Measurements from ENCODE around the gene RPLP2.

DNA sequence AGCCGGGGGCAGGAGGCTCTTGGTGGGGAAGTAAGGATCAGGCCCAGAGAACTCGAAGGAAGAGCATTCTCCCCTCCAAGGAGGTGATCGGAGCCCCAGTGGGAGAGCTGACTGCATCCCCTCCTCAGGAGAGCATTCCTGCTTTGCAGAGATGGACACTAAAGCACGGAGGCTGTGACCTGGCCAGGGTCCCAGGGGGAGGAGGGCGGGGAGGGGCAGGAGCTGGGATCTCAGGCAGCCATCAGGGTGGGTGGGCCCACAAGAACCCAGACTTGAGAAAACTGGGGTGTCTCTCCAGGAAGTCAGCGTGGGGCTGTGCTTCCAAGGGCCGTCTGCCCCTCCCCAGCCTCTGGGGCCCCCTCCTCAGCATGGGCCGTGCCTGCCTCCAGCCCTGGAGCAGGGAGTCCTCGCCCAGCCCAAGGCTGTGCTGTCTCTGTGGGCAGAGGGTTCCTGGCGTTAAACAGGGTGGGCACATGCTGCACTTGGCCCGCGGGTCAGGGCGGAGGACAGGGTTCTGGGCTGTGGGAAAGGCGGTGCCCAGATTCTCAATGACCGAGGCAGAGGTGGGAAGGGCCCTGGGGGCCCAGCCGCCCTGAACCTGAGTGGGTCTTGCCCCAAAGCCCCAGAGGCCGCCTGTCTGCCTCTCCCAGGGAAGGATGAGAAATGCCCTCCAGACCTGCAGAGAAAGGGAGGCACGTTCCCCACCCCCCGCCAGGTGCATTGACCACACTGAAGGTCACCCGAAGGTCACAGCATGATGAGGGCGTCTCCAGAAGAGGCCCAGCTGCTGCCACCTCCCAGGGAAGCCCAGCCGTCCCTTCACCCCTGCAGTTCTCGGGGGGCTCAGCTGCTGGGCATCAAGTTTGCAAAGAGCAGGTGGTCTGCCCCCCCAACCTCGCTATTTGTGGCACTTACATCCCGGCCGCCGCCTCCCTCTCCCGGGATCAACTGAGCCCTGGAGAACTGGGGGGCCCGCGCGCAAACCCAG is 20.5 kb upstream of the RPLP2 start:
- TF ChIP-seq YY1 (IDR thresholded peaks at IDR 0.05; ENCODE audit: insufficient read depth, insufficient read length) (no peak), ZNF274 (IDR thresholded peaks at IDR 0.05; ENCODE audit: low read depth, low read length) (no peak), SUZ12 (IDR thresholded peaks at IDR 0.05; ENCODE audit: extremely low read depth, insufficient read depth, insufficient read length) (no peak)

All from NT2/D1 (cell line).